HG02885 (cell line): ENCODE data around the gene CYP2R1.
"Not testable (repeated sequence)": the region's sequence is repeated elsewhere in the genome, so short reads cannot be mapped to it uniquely, and the experiment has no call there.

Experiments used
- ATAC-seq: cut with Tn5 transposase; IDR thresholded peaks from one replicate; pipeline ENCODE4 v1.9.1; 2021; ENCODE audit warnings: mild to moderate bottlenecking; ENCODE audit not compliant: unreplicated experiment, poor library complexity

The CYP2R1 gene

GRCh38 chr11:14894657-14895598, 2.9 kb upstream of the CYP2R1 start:
- ATAC-seq: no peak

- ATAC-seq: no peak
These were observed 546 bp upstream of the CYP2R1 start for GRCh38 chr11:14892577-14892976.

- peak; percentile 54 for ATAC-seq
These were observed 642 bp downstream of the CYP2R1 start for GRCh38 chr11:14891143-14892035.

GRCh38 chr11:14886513-14886912, 5.5 kb downstream of the CYP2R1 start:
- no peak for ATAC-seq

- no peak for ATAC-seq
These were observed 7.3 kb downstream of the CYP2R1 start for GRCh38 chr11:14884667-14885273.

GRCh38 chr11:14883683-14884082, 8.3 kb downstream of the CYP2R1 start:
- not testable (repeated sequence) for ATAC-seq

GRCh38 chr11:14882196-14882595, 9.8 kb downstream of the CYP2R1 start:
- ATAC-seq: no peak

GRCh38 chr11:14881576-14882193, 10.3 kb downstream of the CYP2R1 start:
- ATAC-seq: no peak

GRCh38 chr11:14875163-14875562, 16.9 kb downstream of the CYP2R1 start:
- ATAC-seq: no peak

- ATAC-seq: no peak
These were observed 18.4 kb downstream of the CYP2R1 start for GRCh38 chr11:14873632-14874031.

- ATAC-seq: no peak
These were observed 20.0 kb downstream of the CYP2R1 start for GRCh38 chr11:14872032-14872431.

- ATAC-seq: not testable (repeated sequence)
These were observed 28.3 kb downstream of the CYP2R1 start for GRCh38 chr11:14863775-14864174.

GRCh38 chr11:14861680-14862079, 30.4 kb downstream of the CYP2R1 start:
- ATAC-seq: no peak

GRCh38 chr11:14860511-14860910, 31.5 kb downstream of the CYP2R1 start:
- ATAC-seq: no peak

GRCh38 chr11:14858404-14858803, 33.6 kb downstream of the CYP2R1 start:
- ATAC-seq: no peak

GRCh38 chr11:14857621-14858020, 34.4 kb downstream of the CYP2R1 start:
- no peak for ATAC-seq

- ATAC-seq: no peak
These were observed 36.1 kb downstream of the CYP2R1 start for GRCh38 chr11:14855890-14856289.

- no peak for ATAC-seq
These were observed 38.0 kb downstream of the CYP2R1 start for GRCh38 chr11:14854057-14854456.

GRCh38 chr11:14852571-14853177, 39.4 kb downstream of the CYP2R1 start:
- ATAC-seq: no peak

- no peak for ATAC-seq
These were observed 50.0 kb downstream of the CYP2R1 start for GRCh38 chr11:14842002-14842401.
